Measurements from ENCODE around the gene INPP5D.

DNA sequence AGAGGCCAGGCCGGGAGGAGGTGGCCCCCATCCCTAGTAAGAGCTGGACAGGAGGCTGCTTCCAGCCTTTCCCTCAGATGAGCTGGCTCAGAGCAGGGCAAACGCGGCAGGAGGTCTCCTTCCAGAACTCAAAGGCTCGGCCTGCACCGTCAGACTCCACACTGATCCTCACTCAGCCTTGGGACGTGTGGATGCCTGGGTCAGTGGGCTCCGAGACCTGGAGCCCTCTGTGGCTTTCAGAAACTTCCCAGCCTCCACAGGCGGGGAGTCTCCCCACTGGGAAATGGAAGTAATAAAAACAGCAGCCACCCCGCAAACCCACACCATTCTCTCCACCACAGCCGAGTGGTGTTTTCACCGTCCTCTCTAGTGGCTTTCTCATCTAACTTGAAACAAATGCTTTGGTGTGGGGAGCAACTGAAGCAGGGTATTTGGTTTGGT lies 54.3 kb downstream of the INPP5D start:
- TF ChIP-seq KDM5A (IDR thresholded peaks at IDR 0.05): no peak
- TF ChIP-seq CBX2 (IDR thresholded peaks at IDR 0.05; ENCODE audit: borderline replicate concordance, low read depth): no peak
- TF ChIP-seq RNF2 (IDR thresholded peaks at IDR 0.05; ENCODE audit: borderline replicate concordance, low read depth): no peak
- TF ChIP-seq, protein P1, sequence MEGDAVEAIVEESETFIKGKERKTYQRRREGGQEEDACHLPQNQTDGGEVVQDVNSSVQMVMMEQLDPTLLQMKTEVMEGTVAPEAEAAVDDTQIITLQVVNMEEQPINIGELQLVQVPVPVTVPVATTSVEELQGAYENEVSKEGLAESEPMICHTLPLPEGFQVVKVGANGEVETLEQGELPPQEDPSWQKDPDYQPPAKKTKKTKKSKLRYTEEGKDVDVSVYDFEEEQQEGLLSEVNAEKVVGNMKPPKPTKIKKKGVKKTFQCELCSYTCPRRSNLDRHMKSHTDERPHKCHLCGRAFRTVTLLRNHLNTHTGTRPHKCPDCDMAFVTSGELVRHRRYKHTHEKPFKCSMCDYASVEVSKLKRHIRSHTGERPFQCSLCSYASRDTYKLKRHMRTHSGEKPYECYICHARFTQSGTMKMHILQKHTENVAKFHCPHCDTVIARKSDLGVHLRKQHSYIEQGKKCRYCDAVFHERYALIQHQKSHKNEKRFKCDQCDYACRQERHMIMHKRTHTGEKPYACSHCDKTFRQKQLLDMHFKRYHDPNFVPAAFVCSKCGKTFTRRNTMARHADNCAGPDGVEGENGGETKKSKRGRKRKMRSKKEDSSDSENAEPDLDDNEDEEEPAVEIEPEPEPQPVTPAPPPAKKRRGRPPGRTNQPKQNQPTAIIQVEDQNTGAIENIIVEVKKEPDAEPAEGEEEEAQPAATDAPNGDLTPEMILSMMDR (IDR thresholded peaks at IDR 0.05): no peak

Measured in A549 (cell line).